MM.1S (cell line): ENCODE results near the gene SMIM1.

Experiments used
- DNase-seq: peaks from one replicate; pipeline ENCODE4 v3.0.0-alpha.2; 2015
- H2AFZ ChIP-seq: fragments of 300-600 bp; sonication (generic); 2 replicates; pipeline ENCODE4 v1.6.0; 2016; ENCODE audit warnings: antibody characterized with exemption, low read length
- H3F3A ChIP-seq: fragments of 300-600 bp; sonication (generic); 2 replicates; pipeline ENCODE4 v1.6.1; 2016; ENCODE audit warnings: mild to moderate bottlenecking, antibody characterized with exemption, low read length, moderate library complexity, mixed read lengths; ENCODE audit not compliant: insufficient read depth
- H3K27ac ChIP-seq: fragments of 300-600 bp; sonication (generic); 2 replicates; pipeline ENCODE4 v1.5.1; 2016; ENCODE audit warnings: mild to moderate bottlenecking, low read length
- H3K27me3 ChIP-seq: fragments of 300-600 bp; sonication (generic); replicated peaks from 2 replicates; pipeline ENCODE4 v1.6.0; 2016; ENCODE audit warnings: low read length; ENCODE audit not compliant: insufficient read depth
- H3K36me3 ChIP-seq: fragments of 300-600 bp; sonication (generic); replicated peaks from 2 replicates; pipeline ENCODE4 v1.6.1; 2016; ENCODE audit warnings: mild to moderate bottlenecking, low read length, mixed read lengths; ENCODE audit not compliant: insufficient read depth
- H3K4me1 ChIP-seq: fragments of 300-600 bp; sonication (generic); 2 replicates; pipeline ENCODE4 v1.6.1; 2016; ENCODE audit warnings: low read length, mixed read lengths
- H3K4me2 ChIP-seq: fragments of 300-600 bp; sonication (generic); 2 replicates; pipeline ENCODE4 v1.6.0; 2016; ENCODE audit warnings: low read depth, low read length
- H3K4me3 ChIP-seq: fragments of 300-600 bp; sonication (generic); 2 replicates; pipeline ENCODE4 v1.5.1; 2016; ENCODE audit warnings: low read length, mixed read lengths
- H3K79me2 ChIP-seq: fragments of 300-600 bp; sonication (generic); 2 replicates; pipeline ENCODE4 v1.6.1; 2016; ENCODE audit warnings: mixed run types, low read length, mixed read lengths
- H3K9ac ChIP-seq: fragments of 300-600 bp; sonication (generic); 2 replicates; pipeline ENCODE4 v1.6.1; 2016; ENCODE audit warnings: low read length, mixed read lengths
- H3K9me2 ChIP-seq: fragments of 300-600 bp; sonication (generic); replicated peaks from 2 replicates; pipeline ENCODE4 v1.6.1; 2016; ENCODE audit warnings: mild to moderate bottlenecking, low read length, mixed read lengths; ENCODE audit not compliant: insufficient read depth
- H3K9me3 ChIP-seq: fragments of 300-600 bp; sonication (generic); replicated peaks from 2 replicates; pipeline ENCODE4 v1.6.1; 2016; ENCODE audit warnings: mild to moderate bottlenecking, low read length, mixed read lengths; ENCODE audit not compliant: insufficient read depth
- H4K20me1 ChIP-seq: fragments of 300-600 bp; sonication (generic); 2 replicates; pipeline ENCODE4 v1.6.1; 2016; ENCODE audit warnings: mild to moderate bottlenecking, low read length, moderate library complexity, mixed read lengths; ENCODE audit not compliant: insufficient read depth
- CTCF ChIP-seq: fragments of 300-600 bp; sonication (generic); IDR thresholded peaks from 2 replicates; pipeline ENCODE4 v1.5.1; 2016; ENCODE audit warnings: antibody characterized with exemption, low read length, mixed read lengths
- EZH2 ChIP-seq: fragments of 300-600 bp; sonication (generic); optimal IDR thresholded peaks from 2 replicates; pipeline ENCODE3; 2017; ENCODE audit warnings: low read depth, mild to moderate bottlenecking, antibody characterized with exemption, low read length, mixed read lengths
- EZH2phosphoT487 ChIP-seq: fragments of 300-600 bp; sonication (generic); IDR thresholded peaks from 2 replicates; pipeline ENCODE4 v1.6.1; 2018; ENCODE audit warnings: antibody characterized with exemption, low read length

SMIM1 gene

GRCh38 chr1:3774276-3774945 is 1.9 kb downstream of the SMIM1 start:
- Histone ChIP-seq H3F3A (no peaks in the 10 kb centered on the region), H4K20me1 (no peaks in the 10 kb centered on the region), H3K36me3 (no peaks in the 10 kb centered on the region), H3K9me3 (no peaks in the 10 kb centered on the region), H2AFZ (no peak overlapping the region), H3K27me3 (peaks cover 23% of the 10 kb centered on the region), H3K9me2 (no peaks in the 10 kb centered on the region), H3K27ac (no peak overlapping the region), H3K79me2 (no peaks in the 10 kb centered on the region), H3K4me3 (no peak overlapping the region), H3K4me2 (no peak overlapping the region), H3K4me1 (peaks cover 17% of the 10 kb centered on the region), H3K9ac (no peak overlapping the region)
- TF ChIP-seq CTCF (no peak), EZH2 (no peak), EZH2phosphoT487 (no peak)
- DNase-seq, result no peak

- TF ChIP-seq EZH2phosphoT487 (no peak), CTCF (no peak), EZH2 (no peak)
- no peak for DNase-seq
- Histone ChIP-seq H3F3A (no peaks in the 10 kb centered on the region), H3K36me3 (0 out of 2 replicates have a peak, but pooled peaks cover under 1% of the 10 kb centered on the region), H3K4me1 (peaks cover 17% of the 10 kb centered on the region), H3K9me2 (no peaks in the 10 kb centered on the region), H3K27ac (no peak overlapping the region), H3K4me3 (0 out of 2 replicates have a peak overlapping the region, but pooled peaks have one; percentile 19), H3K4me2 (peak overlapping the region; percentile 76; the same call in 1 of the 2 replicates), H3K9ac (no peak overlapping the region), H4K20me1 (no peaks in the 10 kb centered on the region), H2AFZ (no peak overlapping the region), H3K9me3 (no peaks in the 10 kb centered on the region), H3K79me2 (no peaks in the 10 kb centered on the region), H3K27me3 (peaks cover 17% of the 10 kb centered on the region)
Measured at GRCh38 chr1:3774946-3775489, 2.5 kb downstream of the SMIM1 start.

DNA sequence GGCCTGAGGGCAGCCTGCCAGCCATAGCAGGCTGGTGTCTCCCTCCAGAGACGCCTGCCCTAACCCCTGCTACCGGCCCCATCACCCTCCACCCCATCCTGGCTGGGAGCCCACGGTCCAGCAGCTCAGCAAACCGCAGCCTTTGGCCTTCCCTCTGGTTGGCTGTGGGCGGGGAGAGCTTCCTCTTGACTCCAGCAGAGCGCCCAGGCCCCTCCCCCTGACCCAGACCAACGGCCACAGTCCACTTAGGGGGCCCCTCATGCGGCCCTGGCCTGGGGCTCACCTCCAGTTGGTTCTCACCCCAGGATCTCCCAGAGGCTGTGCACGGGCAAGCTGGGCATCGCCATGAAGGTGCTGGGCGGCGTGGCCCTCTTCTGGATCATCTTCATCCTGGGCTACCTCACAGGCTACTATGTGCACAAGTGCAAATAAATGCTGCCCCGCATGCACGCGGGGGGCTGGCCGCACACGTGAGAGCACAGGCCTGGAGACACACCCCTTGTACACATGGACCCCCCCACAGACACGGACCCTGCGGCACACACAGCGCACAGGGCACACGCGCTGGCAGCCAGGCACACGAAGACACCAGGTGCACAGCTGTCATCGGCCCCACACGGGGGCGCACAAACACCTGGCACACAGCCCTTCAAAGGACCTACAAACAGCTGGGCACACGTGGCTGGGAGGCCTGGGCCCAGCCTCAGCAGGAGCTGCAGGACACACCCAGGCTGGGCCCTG is 3.1 kb downstream of the SMIM1 start:
- Histone ChIP-seq H3K9me3 (no peaks in the 10 kb centered on the region), H3K9ac (no peak overlapping the region; the same call in 1 of the 2 replicates), H3K79me2 (no peaks in the 10 kb centered on the region), H2AFZ (peak overlapping the region; percentile 25), H3K36me3 (0 out of 2 replicates have a peak, but pooled peaks cover 6% of the 10 kb centered on the region), H3K27ac (no peak overlapping the region), H3K4me1 (peaks cover 17% of the 10 kb centered on the region), H3K4me3 (0 out of 2 replicates have a peak overlapping the region, but pooled peaks have one; percentile 19), H3K9me2 (no peaks in the 10 kb centered on the region), H3F3A (no peaks in the 10 kb centered on the region), H3K4me2 (peak overlapping the region; percentile 76), H4K20me1 (no peaks in the 10 kb centered on the region), H3K27me3 (peaks cover 11% of the 10 kb centered on the region)
- TF ChIP-seq CTCF, result peak; percentile 85
- no peak for TF ChIP-seq EZH2phosphoT487
- peak; percentile 91 for DNase-seq
